ENCODE data around the gene LTBP1. TPM values are rescaled to one million over a fixed set of nuclear protein-coding genes. Genes with fewer than 3 reads are reported as not detected.

Gene LTBP1
- polyA plus RNA-seq, 2 donors: 4.3 to 13.9 TPM

GRCh38 chr2:33409417-33409955 is 462.7 kb downstream of the LTBP1 start:
- WGBS, 2 donors: 87 to 92% methylated on average over 1 of the region's 1 CpG
- Histone ChIP-seq H3K27ac (ENCODE audit: low read depth in 2 of 2, low read length in 1 of 2) (no peak overlapping the region), H3K27me3 (ENCODE audit: control insufficient read depth in 1 of 2, insufficient read depth in 2 of 2, low read length in 2 of 2) (no peaks in the 10 kb centered on the region), H3K4me1 (ENCODE audit: control insufficient read depth in 2 of 2, insufficient read depth in 2 of 2, low read length in 1 of 2) (no peaks in the 10 kb centered on the region), H3K36me3 (ENCODE audit: control insufficient read depth in 2 of 2, insufficient read depth in 2 of 2, low read length in 1 of 2) (no peaks in the 10 kb centered on the region), H3K9me3 (ENCODE audit: control insufficient read depth in 2 of 2, insufficient read depth in 1 of 2, low read depth in 1 of 2, low read length in 1 of 2) (no peaks in the 10 kb centered on the region), H3K4me3 (ENCODE audit: low read depth in 1 of 2, low read length in 2 of 2) (no peak overlapping the region)

GRCh38 chr2:33411765-33412164 is 465.0 kb downstream of the LTBP1 start:
- H3K9me3 ChIP-seq (ENCODE audit: control insufficient read depth in 2 of 2, insufficient read depth in 1 of 2, low read depth in 1 of 2, low read length in 1 of 2): no peaks in the 10 kb centered on the region
- no peaks in the 10 kb centered on the region for H3K27me3 ChIP-seq (ENCODE audit: control insufficient read depth in 1 of 2, insufficient read depth in 2 of 2, low read length in 2 of 2)
- WGBS, 2 donors: 36 to 45% methylated on average over 3 of the region's 3 CpGs
- H3K27ac ChIP-seq (ENCODE audit: low read depth in 2 of 2, low read length in 1 of 2): no peak overlapping the region
- H3K4me3 ChIP-seq (ENCODE audit: low read depth in 1 of 2, low read length in 2 of 2): no peak overlapping the region
- no peaks in the 10 kb centered on the region for H3K4me1 ChIP-seq (ENCODE audit: control insufficient read depth in 2 of 2, insufficient read depth in 2 of 2, low read length in 1 of 2)
- no peaks in the 10 kb centered on the region for H3K36me3 ChIP-seq (ENCODE audit: control insufficient read depth in 2 of 2, insufficient read depth in 2 of 2, low read length in 1 of 2)

GRCh38 chr2:33412920-33413319 is 466.2 kb downstream of the LTBP1 start:
- H3K4me3 ChIP-seq (ENCODE audit: low read depth in 1 of 2, low read length in 2 of 2): no peak overlapping the region
- 34 to 43% methylated on average over 1 of the region's 1 CpG for WGBS, 2 donors
- H3K9me3 ChIP-seq (ENCODE audit: control insufficient read depth in 2 of 2, insufficient read depth in 1 of 2, low read depth in 1 of 2, low read length in 1 of 2): no peaks in the 10 kb centered on the region
- no peak overlapping the region for H3K27ac ChIP-seq (ENCODE audit: low read depth in 2 of 2, low read length in 1 of 2)
- H3K36me3 ChIP-seq (ENCODE audit: control insufficient read depth in 2 of 2, insufficient read depth in 2 of 2, low read length in 1 of 2): no peaks in the 10 kb centered on the region
- no peaks in the 10 kb centered on the region for H3K4me1 ChIP-seq (ENCODE audit: control insufficient read depth in 2 of 2, insufficient read depth in 2 of 2, low read length in 1 of 2)
- H3K27me3 ChIP-seq (ENCODE audit: control insufficient read depth in 1 of 2, insufficient read depth in 2 of 2, low read length in 2 of 2): no peaks in the 10 kb centered on the region

- Histone ChIP-seq H3K9me3 (ENCODE audit: control insufficient read depth in 2 of 2, insufficient read depth in 1 of 2, low read depth in 1 of 2, low read length in 1 of 2) (no peaks in the 10 kb centered on the region), H3K36me3 (ENCODE audit: control insufficient read depth in 2 of 2, insufficient read depth in 2 of 2, low read length in 1 of 2) (no peaks in the 10 kb centered on the region), H3K27me3 (ENCODE audit: control insufficient read depth in 1 of 2, insufficient read depth in 2 of 2, low read length in 2 of 2) (no peaks in the 10 kb centered on the region), H3K4me3 (ENCODE audit: low read depth in 1 of 2, low read length in 2 of 2) (no peak overlapping the region), H3K4me1 (ENCODE audit: control insufficient read depth in 2 of 2, insufficient read depth in 2 of 2, low read length in 1 of 2) (no peaks in the 10 kb centered on the region), H3K27ac (ENCODE audit: low read depth in 2 of 2, low read length in 1 of 2) (no peak overlapping the region)
- WGBS, 2 donors: 66 to 72% methylated on average over 5 of the region's 5 CpGs
Observed at GRCh38 chr2:33419581-33420200, 472.9 kb downstream of the LTBP1 start.

- Histone ChIP-seq H3K4me3 (ENCODE audit: low read depth in 1 of 2, low read length in 2 of 2) (no peak overlapping the region), H3K9me3 (ENCODE audit: control insufficient read depth in 2 of 2, insufficient read depth in 1 of 2, low read depth in 1 of 2, low read length in 1 of 2) (no peaks in the 10 kb centered on the region), H3K27me3 (ENCODE audit: control insufficient read depth in 1 of 2, insufficient read depth in 2 of 2, low read length in 2 of 2) (no peaks in the 10 kb centered on the region), H3K36me3 (ENCODE audit: control insufficient read depth in 2 of 2, insufficient read depth in 2 of 2, low read length in 1 of 2) (no peaks in the 10 kb centered on the region), H3K27ac (ENCODE audit: low read depth in 2 of 2, low read length in 1 of 2) (no peak overlapping the region), H3K4me1 (ENCODE audit: control insufficient read depth in 2 of 2, insufficient read depth in 2 of 2, low read length in 1 of 2) (no peaks in the 10 kb centered on the region)
- 91 to 92% methylated on average over 4 of the region's 4 CpGs for WGBS, 2 donors
Observed at GRCh38 chr2:33420726-33421125, 474.0 kb downstream of the LTBP1 start.

GRCh38 chr2:33421820-33422219 is 475.1 kb downstream of the LTBP1 start:
- no peaks in the 10 kb centered on the region for H3K36me3 ChIP-seq (ENCODE audit: control insufficient read depth in 2 of 2, insufficient read depth in 2 of 2, low read length in 1 of 2)
- no peak overlapping the region for H3K27ac ChIP-seq (ENCODE audit: low read depth in 2 of 2, low read length in 1 of 2)
- no peak overlapping the region for H3K4me3 ChIP-seq (ENCODE audit: low read depth in 1 of 2, low read length in 2 of 2)
- no peaks in the 10 kb centered on the region for H3K9me3 ChIP-seq (ENCODE audit: control insufficient read depth in 2 of 2, insufficient read depth in 1 of 2, low read depth in 1 of 2, low read length in 1 of 2)
- H3K27me3 ChIP-seq (ENCODE audit: control insufficient read depth in 1 of 2, insufficient read depth in 2 of 2, low read length in 2 of 2): no peaks in the 10 kb centered on the region
- 80 to 84% methylated on average over 2 of the region's 2 CpGs for WGBS, 2 donors
- no peaks in the 10 kb centered on the region for H3K4me1 ChIP-seq (ENCODE audit: control insufficient read depth in 2 of 2, insufficient read depth in 2 of 2, low read length in 1 of 2)

GRCh38 chr2:33425161-33425560 is 478.4 kb downstream of the LTBP1 start:
- H3K4me3 ChIP-seq (ENCODE audit: low read depth in 1 of 2, low read length in 2 of 2): no peak overlapping the region
- no peaks in the 10 kb centered on the region for H3K9me3 ChIP-seq (ENCODE audit: control insufficient read depth in 2 of 2, insufficient read depth in 1 of 2, low read depth in 1 of 2, low read length in 1 of 2)
- 79 to 87% methylated on average over 1 of the region's 1 CpG for WGBS, 2 donors
- no peaks in the 10 kb centered on the region for H3K36me3 ChIP-seq (ENCODE audit: control insufficient read depth in 2 of 2, insufficient read depth in 2 of 2, low read length in 1 of 2)
- H3K27me3 ChIP-seq (ENCODE audit: control insufficient read depth in 1 of 2, insufficient read depth in 2 of 2, low read length in 2 of 2): no peaks in the 10 kb centered on the region
- no peak overlapping the region for H3K27ac ChIP-seq (ENCODE audit: low read depth in 2 of 2, low read length in 1 of 2)
- no peaks in the 10 kb centered on the region for H3K4me1 ChIP-seq (ENCODE audit: control insufficient read depth in 2 of 2, insufficient read depth in 2 of 2, low read length in 1 of 2)

- Histone ChIP-seq H3K4me1 (ENCODE audit: control insufficient read depth in 2 of 2, insufficient read depth in 2 of 2, low read length in 1 of 2) (no peaks in the 10 kb centered on the region), H3K27ac (ENCODE audit: low read depth in 2 of 2, low read length in 1 of 2) (no peak overlapping the region), H3K4me3 (ENCODE audit: low read depth in 1 of 2, low read length in 2 of 2) (no peak overlapping the region), H3K9me3 (ENCODE audit: control insufficient read depth in 2 of 2, insufficient read depth in 1 of 2, low read depth in 1 of 2, low read length in 1 of 2) (no peaks in the 10 kb centered on the region), H3K27me3 (ENCODE audit: control insufficient read depth in 1 of 2, insufficient read depth in 2 of 2, low read length in 2 of 2) (no peaks in the 10 kb centered on the region), H3K36me3 (ENCODE audit: control insufficient read depth in 2 of 2, insufficient read depth in 2 of 2, low read length in 1 of 2) (no peaks in the 10 kb centered on the region)
- WGBS, 2 donors: 88 to 90% methylated on average over 1 of the region's 1 CpG
Observed at GRCh38 chr2:33425586-33426031, 478.9 kb downstream of the LTBP1 start.

GRCh38 chr2:33426666-33427231 is 480.0 kb downstream of the LTBP1 start:
- Histone ChIP-seq H3K4me1 (ENCODE audit: control insufficient read depth in 2 of 2, insufficient read depth in 2 of 2, low read length in 1 of 2) (no peaks in the 10 kb centered on the region), H3K36me3 (ENCODE audit: control insufficient read depth in 2 of 2, insufficient read depth in 2 of 2, low read length in 1 of 2) (no peaks in the 10 kb centered on the region), H3K27me3 (ENCODE audit: control insufficient read depth in 1 of 2, insufficient read depth in 2 of 2, low read length in 2 of 2) (no peaks in the 10 kb centered on the region), H3K27ac (ENCODE audit: low read depth in 2 of 2, low read length in 1 of 2) (no peak overlapping the region), H3K4me3 (ENCODE audit: low read depth in 1 of 2, low read length in 2 of 2) (no peak overlapping the region), H3K9me3 (ENCODE audit: control insufficient read depth in 2 of 2, insufficient read depth in 1 of 2, low read depth in 1 of 2, low read length in 1 of 2) (no peaks in the 10 kb centered on the region)
- 38 to 52% methylated on average over 3 of the region's 3 CpGs for WGBS, 2 donors

GRCh38 chr2:33430077-33430476 is 483.3 kb downstream of the LTBP1 start:
- no peaks in the 10 kb centered on the region for H3K9me3 ChIP-seq (ENCODE audit: control insufficient read depth in 2 of 2, insufficient read depth in 1 of 2, low read depth in 1 of 2, low read length in 1 of 2)
- H3K27me3 ChIP-seq (ENCODE audit: control insufficient read depth in 1 of 2, insufficient read depth in 2 of 2, low read length in 2 of 2): no peaks in the 10 kb centered on the region
- no peak overlapping the region for H3K4me3 ChIP-seq (ENCODE audit: low read depth in 1 of 2, low read length in 2 of 2)
- no peaks in the 10 kb centered on the region for H3K4me1 ChIP-seq (ENCODE audit: control insufficient read depth in 2 of 2, insufficient read depth in 2 of 2, low read length in 1 of 2)
- no peaks in the 10 kb centered on the region for H3K36me3 ChIP-seq (ENCODE audit: control insufficient read depth in 2 of 2, insufficient read depth in 2 of 2, low read length in 1 of 2)
- WGBS, 2 donors: 36 to 50% methylated on average over 3 of the region's 3 CpGs
- H3K27ac ChIP-seq (ENCODE audit: low read depth in 2 of 2, low read length in 1 of 2): no peak overlapping the region

Data from esophagus (tissue), 2 donors.